ENCODE measurements around the gene MALT1.

GRCh38 chr18:58662118-58662517, 9.1 kb upstream of the MALT1 start:
- TF ChIP-seq TAF1 (IDR thresholded peaks at IDR 0.05; ENCODE audit: low read depth, low read length): no peak
- TF ChIP-seq POLR2A (IDR thresholded peaks at IDR 0.05; ENCODE audit: low read depth, low read length): no peak
- TF ChIP-seq SPI1 (IDR thresholded peaks at IDR 0.05; ENCODE audit: low read depth, low read length): no peak
